ENCODE results near the gene EEIG1. TPM values are rescaled to one million over a fixed set of nuclear protein-coding genes. Genes with fewer than 3 reads are reported as not detected.

Gene EEIG1
- total and polyA plus RNA-seq, 10 of the 15 experiments (the other 5 are each of a cell fraction or from before 2014, with no cell fraction given), result 1.2 to 75.9 (median 9.0) TPM

GRCh38 chr9:128008171-128008570 lies 27.4 kb upstream of the EEIG1 start (continued):
- TF ChIP-seq ATF3 (IDR thresholded peaks at IDR 0.05; ENCODE audit: borderline replicate concordance, extremely low read depth, low read depth, low read length), result no peak
- TF ChIP-seq NR2C2 (IDR thresholded peaks at IDR 0.05; ENCODE audit: borderline replicate concordance, control insufficient read depth, insufficient read length, low read depth), result no peak
- TF ChIP-seq CBX5 (IDR thresholded peaks at IDR 0.05; ENCODE audit: low read depth), result peak; percentile 65; the same call in 1 of the 2 replicates

GRCh38 chr9:128007566-128008138 lies 26.9 kb upstream of the EEIG1 start:
- in situ Hi-C loops (cut with MboI), result no loop called here
- Histone ChIP-seq H3K4me3 (no peak overlapping the region; the same call in 1 of the 2 replicates), H2AFZ (ENCODE audit: control insufficient read depth, low read depth, low read length) (peak overlapping the region; percentile 74), H3K9ac (ENCODE audit: control insufficient read depth, insufficient read depth, low read length) (peak overlapping the region; percentile 43; the same call in 1 of the 2 replicates), H3K79me2 (ENCODE audit: control insufficient read depth, insufficient read depth, low read length) (no peaks in the 10 kb centered on the region), H3K4me2 (ENCODE audit: control insufficient read depth, insufficient read depth) (peak overlapping the region; percentile 61), H3K9me3 (replicated peaks; ENCODE audit: control insufficient read depth, insufficient read depth, low read length) (peaks cover 2% of the 10 kb centered on the region; the same call in 1 of the 3 replicates), H3K27me3 (replicated peaks in 1 of 2; ENCODE audit: control insufficient read depth in 2 of 2, insufficient read depth in 2 of 2, low read length in 1 of 2) (no peaks in the 10 kb centered on the region), H3K36me3 (ENCODE audit: control insufficient read depth in 2 of 2, insufficient read depth in 2 of 2, low read length in 1 of 2) (no peaks in the 10 kb centered on the region), H4K20me1 (ENCODE audit: control insufficient read depth, insufficient read depth) (no peaks in the 10 kb centered on the region), H3K27ac (ENCODE audit: control insufficient read depth, insufficient read depth) (peak overlapping the region; percentile 75), H3K4me1 (ENCODE audit: control insufficient read depth, insufficient read depth, low read length) (peaks cover 21% of the 10 kb centered on the region)
- ChIA-PET SMC1A (ENCODE audit: uncharacterized antibody, unreplicated experiment) (interaction anchor here (1.0 to 1.9 kb wide), 4 partner anchors 20 to 37 kb away, joined by 3 to 5 read pairs (median 4); no protein-coding TSS in a partner anchor), RAD21 (ENCODE audit: unreplicated experiment) (interaction anchor here (1.5 kb wide), 1 partner anchor 27 kb away, joined by 4 read pairs; no protein-coding TSS in a partner anchor), CTCF (interaction anchor here (0.5 to 2.1 kb wide), 6 partner anchors 9 to 65 kb away, joined by 3 to 5 read pairs (median 4); no protein-coding TSS in a partner anchor), POLR2A (interaction anchor here (0.5 to 1.7 kb wide), 5 partner anchors 14 to 1947 kb away, joined by 3 to 7 read pairs (median 3); partner anchors contain the start of gene EEIG1)
- no TSS peak for BruUV-seq (replicated peaks)
- 1% methylated on average over 10 of the region's 10 CpGs for WGBS (ENCODE audit: insufficient coverage, insufficient replicate concordance, low lambda C conversion rate, missing lambda C conversion rate)
- ATAC-seq (peak; percentile 87), DNase-seq (ENCODE audit: low read depth, low spot score) (peak; percentile 66), FAIRE-seq (peak; percentile 99)
- intact Hi-C loops (cut with micrococcal nuclease; ENCODE audit: unreplicated experiment), result no loop called here
- no peak for TF ChIP-seq CBX3 (IDR thresholded peaks at IDR 0.05; ENCODE audit: borderline replicate concordance, low read depth)
- TF ChIP-seq ATF7 (IDR thresholded peaks at IDR 0.05; ENCODE audit: low read depth), result peak; percentile 52
- no peak for TF ChIP-seq FOS (IDR thresholded peaks at IDR 0.05; ENCODE audit: borderline replicate concordance, extremely low read depth, insufficient read length)
- peak in 1 of 2 experiments; percentile 42; a peak in 3 of 4 replicates for TF ChIP-seq IKZF2 (IDR thresholded peaks at IDR 0.05)
- peak; percentile 86 for TF ChIP-seq GABPA (IDR thresholded peaks at IDR 0.05; ENCODE audit: low read depth)
- peak; percentile 71 for TF ChIP-seq ZBTB40 (IDR thresholded peaks at IDR 0.05; ENCODE audit: borderline replicate concordance)
- no peak for TF ChIP-seq E4F1 (IDR thresholded peaks at IDR 0.05; ENCODE audit: borderline replicate concordance, partially characterized antibody)
- TF ChIP-seq BCL11A (IDR thresholded peaks at IDR 0.05; ENCODE audit: low read depth, low read length), result 0 out of 2 replicates have a peak, but pooled peaks have one; percentile 23
- 0 out of 2 replicates have a peak, but pooled peaks have one; percentile 31 for TF ChIP-seq ZBED1 (IDR thresholded peaks at IDR 0.05; ENCODE audit: borderline replicate concordance)
- no peak for TF ChIP-seq SIN3A (IDR thresholded peaks at IDR 0.05; ENCODE audit: low read depth, low read length)
